NT2/D1 (cell line): Measurements from ENCODE around the gene ZNF787.

Experiments
- SUZ12 ChIP-seq: IDR thresholded peaks from 2 replicates; pipeline ENCODE4 v1.6.1; 2011; ENCODE audit not compliant: insufficient read length, insufficient read depth; ENCODE audit errors: extremely low read depth
- ZNF274 ChIP-seq: IDR thresholded peaks from 2 replicates; pipeline ENCODE4 v1.6.1; 2011; ENCODE audit warnings: mild to moderate bottlenecking, low read depth, low read length

- TF ChIP-seq ZNF274 (no peak), SUZ12 (no peak)
These were observed 26.2 kb upstream of the ZNF787 start for GRCh38 chr19:56147307-56147706.
